Measurements from ENCODE around the gene NXPH4.

The NXPH4 gene

DNA sequence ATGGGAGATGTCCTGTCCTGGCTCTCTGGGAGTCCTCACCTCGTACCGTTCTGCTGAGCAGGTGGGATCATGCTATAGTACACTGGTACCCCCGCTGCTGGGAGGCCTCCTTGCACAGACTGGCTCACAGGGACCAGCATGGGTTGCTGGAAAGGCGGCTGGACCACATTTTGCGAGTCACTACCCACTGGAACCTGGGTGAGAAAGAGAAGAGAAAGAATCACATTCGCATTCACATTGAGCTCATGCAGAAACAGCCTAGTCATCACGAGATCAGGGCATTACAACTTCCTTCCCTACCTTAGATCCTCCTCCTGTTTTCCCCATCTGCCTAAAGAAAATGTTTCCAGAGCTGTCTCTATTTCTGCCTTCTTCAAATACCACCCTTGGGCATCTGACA is 51.7 kb downstream of the NXPH4 start:
- in situ Hi-C loops (cut with MboI; ENCODE audit: low sequenced_read_pairs), result no loop called here

DNA sequence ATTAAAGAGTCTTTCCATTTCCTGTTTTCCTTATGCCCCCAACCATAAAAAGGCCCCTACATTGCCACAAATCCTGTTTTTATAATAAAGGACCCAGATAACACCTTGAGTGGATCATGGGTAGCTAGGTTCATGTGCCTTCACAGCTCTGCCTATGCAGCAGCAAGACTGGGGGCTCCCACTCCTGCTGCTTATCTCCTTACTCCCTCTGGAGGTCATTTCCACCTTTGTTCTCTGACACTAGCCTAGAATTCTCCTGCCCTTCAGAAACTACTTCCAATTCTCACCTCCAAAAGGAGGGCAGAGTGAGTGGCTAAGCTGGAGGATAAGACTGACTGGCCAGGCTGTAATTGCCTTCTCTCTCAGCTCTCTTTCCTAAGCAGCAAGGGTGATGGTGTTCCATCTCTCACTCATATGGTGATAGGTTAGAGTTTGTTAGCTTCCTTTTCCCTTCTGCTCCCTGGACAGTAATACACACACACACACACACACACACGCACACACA is 54.4 kb downstream of the NXPH4 start:
- in situ Hi-C loops (cut with MboI; ENCODE audit: low sequenced_read_pairs), result no loop called here

DNA sequence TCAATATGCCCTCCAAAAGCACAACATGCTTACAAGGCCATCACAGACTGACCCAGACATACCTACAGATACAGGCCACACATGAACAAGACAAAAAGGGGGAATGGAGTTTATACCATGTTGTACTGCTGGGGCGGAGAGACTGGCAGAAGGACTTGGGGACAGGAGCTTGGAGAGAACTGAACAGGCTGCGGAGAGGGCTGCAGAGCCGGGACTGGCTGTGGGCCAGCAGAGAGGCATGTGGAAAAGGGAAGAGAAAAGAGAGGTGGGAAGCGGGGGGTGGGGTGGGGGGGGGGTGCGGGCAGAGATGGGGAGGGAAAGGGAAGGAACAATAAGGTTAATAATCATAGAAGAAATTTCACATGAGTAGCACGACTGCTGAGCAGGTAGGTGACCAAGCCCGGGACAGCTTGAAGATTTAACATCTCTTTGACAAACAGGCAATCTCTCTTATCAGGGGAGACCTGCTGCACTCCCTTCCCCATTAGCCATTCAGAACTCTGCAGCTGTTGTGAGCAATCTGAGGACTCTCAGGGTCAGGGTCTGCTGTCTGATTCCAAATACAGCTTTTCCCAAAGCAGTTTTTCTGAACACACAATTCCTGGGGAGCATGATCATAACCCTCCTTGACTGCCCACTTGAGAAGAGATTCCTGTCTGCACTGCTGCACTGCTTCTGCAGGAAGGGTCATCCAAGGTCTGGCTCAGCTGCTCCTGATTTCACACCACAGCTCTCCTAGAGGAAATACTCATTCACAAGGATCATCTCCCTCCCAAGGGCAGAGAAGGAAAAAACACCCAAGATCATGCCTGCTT is 56.0 kb downstream of the NXPH4 start:
- in situ Hi-C loops (cut with MboI; ENCODE audit: low sequenced_read_pairs), result no loop called here

DNA sequence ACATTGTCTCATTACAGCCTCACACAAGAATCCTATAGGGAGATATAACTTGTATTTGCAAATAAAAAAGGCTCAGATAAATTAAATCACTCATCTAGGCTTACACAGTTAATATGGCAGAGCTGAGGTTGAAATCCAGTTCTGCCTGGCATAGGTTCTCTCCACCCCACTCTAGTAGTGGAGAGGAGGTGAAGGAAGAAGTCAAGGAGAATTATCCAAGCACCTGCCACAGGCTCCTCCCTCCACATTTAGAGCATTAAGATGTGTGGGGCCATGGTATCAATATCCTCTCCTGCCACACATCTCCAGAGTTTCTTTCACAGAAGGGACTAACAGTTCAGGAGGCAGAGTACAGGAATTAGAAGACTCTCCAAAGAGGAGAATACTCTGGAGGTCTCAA is 56.9 kb downstream of the NXPH4 start:
- in situ Hi-C loops (cut with MboI; ENCODE audit: low sequenced_read_pairs), result no loop called here

Measured in hTERT RPE-1 (cell line).